Left kidney (tissue), 8 donors: ENCODE data around the gene TRIM8. TPM values are rescaled to one million over a fixed set of nuclear protein-coding genes. Genes with fewer than 3 reads are reported as not detected.

Source experiments
- DNase-seq: peaks from one replicate; pipeline ENCODE4 v3.0.0-alpha.2; 2013
- long read RNA-seq, 8 donors: transcript quantifications; one replicate each; lab custom pipeline, GENCODE V29; 2026
- polyA plus RNA-seq: library from polyadenylated mRNA; unstranded; fragments of 120-200 nt; gene quantifications from one replicate; pipeline ENCODE4 v1.2.1, GENCODE V29; 2013; ENCODE audit not compliant: insufficient read length

Gene TRIM8, protein sequence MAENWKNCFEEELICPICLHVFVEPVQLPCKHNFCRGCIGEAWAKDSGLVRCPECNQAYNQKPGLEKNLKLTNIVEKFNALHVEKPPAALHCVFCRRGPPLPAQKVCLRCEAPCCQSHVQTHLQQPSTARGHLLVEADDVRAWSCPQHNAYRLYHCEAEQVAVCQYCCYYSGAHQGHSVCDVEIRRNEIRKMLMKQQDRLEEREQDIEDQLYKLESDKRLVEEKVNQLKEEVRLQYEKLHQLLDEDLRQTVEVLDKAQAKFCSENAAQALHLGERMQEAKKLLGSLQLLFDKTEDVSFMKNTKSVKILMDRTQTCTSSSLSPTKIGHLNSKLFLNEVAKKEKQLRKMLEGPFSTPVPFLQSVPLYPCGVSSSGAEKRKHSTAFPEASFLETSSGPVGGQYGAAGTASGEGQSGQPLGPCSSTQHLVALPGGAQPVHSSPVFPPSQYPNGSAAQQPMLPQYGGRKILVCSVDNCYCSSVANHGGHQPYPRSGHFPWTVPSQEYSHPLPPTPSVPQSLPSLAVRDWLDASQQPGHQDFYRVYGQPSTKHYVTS
- 110 TPM for polyA plus RNA-seq
- long read RNA-seq, donor 1, full-length matches to known transcripts = 38 of 38 reads
- long read RNA-seq, donor 1, partial matches to known transcripts = 0 of 38 reads
- long read RNA-seq, donor 1, other reads (novel, unspliced or antisense) = 0 of 38 reads
- long read RNA-seq, donor 2, full-length matches to known transcripts = 36 of 36 reads
- long read RNA-seq, donor 2, partial matches to known transcripts = 0 of 36 reads
- long read RNA-seq, donor 2, other reads (novel, unspliced or antisense) = 0 of 36 reads
- long read RNA-seq, donor 3, full-length matches to known transcripts = 13 of 13 reads
- long read RNA-seq, donor 3, partial matches to known transcripts = 0 of 13 reads
- long read RNA-seq, donor 3, other reads (novel, unspliced or antisense) = 0 of 13 reads
- long read RNA-seq, donor 4, full-length matches to known transcripts = 2 of 2 reads
- long read RNA-seq, donor 4, partial matches to known transcripts = 0 of 2 reads
- long read RNA-seq, donor 4, other reads (novel, unspliced or antisense) = 0 of 2 reads
- long read RNA-seq, donor 5, full-length matches to known transcripts = 15 of 15 reads
- long read RNA-seq, donor 5, partial matches to known transcripts = 0 of 15 reads
- long read RNA-seq, donor 5, other reads (novel, unspliced or antisense) = 0 of 15 reads
- long read RNA-seq, donor 6, full-length matches to known transcripts = 18 of 23 reads
- long read RNA-seq, donor 6, partial matches to known transcripts = 0 of 23 reads
- long read RNA-seq, donor 6, other reads (novel, unspliced or antisense) = 5 of 23 reads
- long read RNA-seq, donor 7, full-length matches to known transcripts = 39 of 45 reads
- long read RNA-seq, donor 7, partial matches to known transcripts = 0 of 45 reads
- long read RNA-seq, donor 7, other reads (novel, unspliced or antisense) = 6 of 45 reads
- long read RNA-seq, donor 8, full-length matches to known transcripts = 13 of 13 reads
- long read RNA-seq, donor 8, partial matches to known transcripts = 0 of 13 reads
- long read RNA-seq, donor 8, other reads (novel, unspliced or antisense) = 0 of 13 reads

GRCh38 chr10:102644066-102644645 lies at the start of gene TRIM8:
TSS of gene TRIM8 (plus strand) at chr10:102644479. CDS start at chr10:102644618, 139 bp downstream.
- no peak for DNase-seq

DNA sequence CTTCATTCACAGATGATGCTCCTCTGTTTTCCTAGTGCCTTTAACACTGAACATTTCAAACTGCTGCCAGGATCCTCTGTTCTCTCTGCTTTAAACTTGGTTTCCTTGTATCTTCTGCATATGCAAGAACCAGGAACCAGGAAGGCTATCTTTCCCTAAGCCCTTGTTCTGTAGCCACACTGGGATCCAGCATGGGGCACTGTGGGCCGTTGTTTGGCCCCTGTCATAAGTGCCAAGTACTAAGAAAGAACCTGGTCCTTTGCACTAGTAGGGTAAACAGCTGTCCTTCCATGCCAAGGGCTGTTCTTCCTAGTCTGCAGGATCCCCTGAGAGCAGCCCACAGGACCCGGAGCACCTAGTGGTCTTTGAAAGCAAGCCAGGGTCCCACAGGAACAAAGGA lies 49.0 kb upstream of the TRIM8 start:
- no peak for DNase-seq

DNA sequence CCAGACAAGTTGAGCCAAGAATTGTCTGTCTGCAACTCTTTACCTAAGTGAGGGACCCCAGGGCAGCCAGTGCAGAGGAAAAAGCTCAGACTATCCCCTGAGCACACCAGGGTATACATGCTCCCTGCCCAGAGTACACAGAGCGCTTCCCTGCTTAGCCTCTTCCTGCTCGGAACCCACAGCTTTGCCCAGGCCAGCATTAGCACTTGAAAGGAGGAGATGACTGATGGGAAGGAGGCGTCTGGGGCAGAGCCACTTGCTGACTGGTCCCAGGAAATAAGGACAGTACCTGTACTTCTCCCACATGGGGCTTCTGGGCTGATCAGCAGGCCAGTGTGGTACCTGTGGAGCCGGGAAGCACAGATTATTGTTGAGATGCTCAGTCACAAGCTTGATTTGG lies 48.4 kb upstream of the TRIM8 start:
- DNase-seq = no peak

GRCh38 chr10:102596506-102596971 lies 47.7 kb upstream of the TRIM8 start:
- no peak for DNase-seq

DNA sequence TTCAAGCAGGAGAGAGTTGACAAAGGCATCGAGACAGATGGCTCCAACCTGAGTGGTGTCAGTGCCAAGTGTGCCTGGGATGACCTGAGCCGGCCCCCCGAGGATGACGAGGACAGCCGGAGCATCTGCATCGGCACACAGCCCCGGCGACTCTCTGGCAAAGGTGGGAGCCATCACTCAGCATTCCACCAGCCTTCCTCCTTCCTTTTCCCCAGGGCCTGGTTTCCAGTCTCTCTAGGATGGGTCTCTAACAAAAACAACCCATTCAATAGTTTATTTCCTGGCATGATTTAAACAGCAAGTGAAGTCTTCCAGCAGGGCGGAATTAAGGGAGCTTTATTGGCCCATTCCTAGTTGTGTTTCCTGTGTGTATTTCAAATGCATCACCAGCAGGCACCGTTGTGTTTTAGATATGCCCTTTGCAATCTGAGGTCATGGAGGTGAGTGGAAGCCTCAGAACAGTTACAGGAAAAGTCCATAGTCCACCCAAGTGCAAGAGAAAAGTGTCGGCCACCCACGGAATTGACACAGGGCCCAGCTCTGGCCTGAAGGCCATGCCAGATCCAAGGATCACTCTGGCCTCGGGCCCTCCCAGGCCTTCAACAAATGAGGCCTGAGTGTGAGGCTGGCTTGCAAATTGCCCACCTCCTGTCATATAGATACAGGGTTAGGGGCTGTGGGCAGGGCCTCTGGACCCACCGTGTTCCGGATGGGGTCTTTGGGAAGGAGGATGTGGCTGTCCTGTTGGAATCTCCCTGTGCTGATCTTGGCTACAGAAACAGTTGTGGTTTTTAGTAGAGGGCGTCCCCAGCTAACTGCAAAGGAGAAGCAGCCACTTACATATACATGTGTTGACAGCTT lies 46.9 kb upstream of the TRIM8 start:
- DNase-seq = no peak

GRCh38 chr10:102598243-102598642 lies 46.0 kb upstream of the TRIM8 start:
- DNase-seq = no peak

DNA sequence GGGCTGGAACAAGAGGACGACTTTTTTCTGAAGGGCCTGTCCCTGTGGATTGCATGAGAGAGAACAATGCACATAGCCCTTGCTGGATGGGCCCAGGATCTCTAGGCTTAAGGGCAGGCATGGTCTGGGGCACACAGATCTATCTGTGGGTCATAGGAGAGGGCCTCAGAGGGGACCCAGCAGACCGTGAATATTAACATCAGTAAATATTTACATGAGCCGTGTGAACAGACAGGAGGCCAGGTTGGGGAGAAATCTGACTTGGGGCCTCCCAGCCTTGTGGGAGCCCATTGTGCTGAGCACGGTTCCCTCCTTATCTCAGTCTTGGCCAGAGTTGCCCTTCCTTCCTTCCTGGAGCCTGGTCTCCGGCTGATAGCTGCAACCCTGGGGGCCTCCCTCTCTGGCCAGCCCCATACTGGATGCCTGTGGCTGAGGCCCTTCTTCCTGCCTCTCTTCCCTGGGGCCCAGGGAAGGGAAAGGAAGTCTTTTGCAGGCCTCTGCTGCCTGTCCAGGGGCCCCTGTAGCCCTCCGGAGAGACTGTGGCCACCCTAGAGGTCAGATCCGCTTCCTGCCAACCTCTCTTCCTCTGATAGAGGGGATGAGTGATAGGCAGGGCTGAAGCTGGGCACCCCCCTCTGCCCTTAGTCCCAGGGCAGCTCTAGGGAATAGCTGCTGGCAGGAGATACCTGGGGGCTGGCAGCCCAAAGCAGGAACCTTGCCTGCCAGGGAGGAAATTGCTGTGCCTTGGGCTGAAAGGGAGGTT lies 44.5 kb upstream of the TRIM8 start:
- no peak for DNase-seq

- DNase-seq = no peak
Observed at GRCh38 chr10:102600816-102601215, 43.5 kb upstream of the TRIM8 start.

DNA sequence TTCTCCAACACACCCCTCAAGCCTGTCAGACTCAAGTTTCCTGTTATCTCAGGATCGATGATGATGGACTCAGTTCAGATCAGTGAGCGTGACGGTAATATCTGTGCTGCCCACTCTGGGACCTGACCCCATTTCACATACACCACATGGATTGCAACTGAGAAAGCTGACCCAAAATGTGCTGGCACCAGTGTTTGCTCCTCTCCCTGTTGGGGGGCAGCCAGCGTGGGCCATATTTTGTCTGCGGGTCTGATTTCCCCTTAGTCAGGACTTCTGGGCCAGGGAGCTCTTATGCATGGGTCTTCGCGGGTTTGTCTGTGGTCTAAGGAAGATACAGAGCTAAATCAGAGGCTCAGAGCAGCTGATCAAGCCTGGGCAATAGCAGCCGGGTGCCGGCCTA lies 42.6 kb upstream of the TRIM8 start:
- DNase-seq = no peak

- no peak for DNase-seq
Observed at GRCh38 chr10:102602272-102603045, 41.8 kb upstream of the TRIM8 start.

- no peak for DNase-seq
Observed at GRCh38 chr10:102603946-102604345, 40.3 kb upstream of the TRIM8 start.

DNA sequence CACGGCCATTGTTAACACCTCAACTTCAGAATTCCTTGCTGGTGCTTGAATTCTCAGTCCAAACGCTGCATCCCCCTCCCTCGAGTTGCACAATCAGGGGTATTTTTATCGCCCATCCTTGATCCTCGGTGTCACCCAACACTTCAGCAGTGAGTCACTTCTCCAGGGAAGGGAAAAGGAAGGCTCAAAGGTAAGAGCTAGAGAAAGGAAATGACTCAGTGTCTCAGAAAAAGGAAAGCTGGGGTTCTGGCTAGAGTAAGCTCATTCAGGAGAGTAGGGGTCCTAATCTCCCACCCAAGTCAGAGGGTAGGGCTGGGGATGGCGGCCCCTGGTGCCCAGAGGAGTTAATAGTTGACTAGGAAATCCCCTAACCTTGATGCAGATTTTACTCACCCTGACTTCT lies 39.8 kb upstream of the TRIM8 start:
- DNase-seq = no peak

DNA sequence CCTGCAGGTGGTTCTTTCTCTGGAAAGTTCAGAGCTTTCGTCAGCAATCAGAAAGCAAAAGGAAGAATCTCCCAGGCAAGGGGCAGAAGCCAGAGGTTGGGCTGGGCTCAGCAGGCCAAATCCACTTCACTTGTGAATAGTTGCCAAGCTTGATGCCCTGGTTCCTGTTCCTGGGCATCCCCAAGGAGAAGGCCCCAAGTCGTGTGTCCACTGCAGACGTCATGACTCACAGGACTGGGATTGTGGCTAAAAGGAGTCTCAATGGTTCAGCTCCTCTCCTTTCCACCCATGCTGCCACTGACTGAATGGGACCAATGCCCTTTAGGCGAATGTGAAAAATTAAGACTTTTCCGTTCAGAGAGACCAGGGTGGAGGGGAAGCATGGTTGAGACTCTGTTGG lies 38.6 kb upstream of the TRIM8 start:
- no peak for DNase-seq

DNA sequence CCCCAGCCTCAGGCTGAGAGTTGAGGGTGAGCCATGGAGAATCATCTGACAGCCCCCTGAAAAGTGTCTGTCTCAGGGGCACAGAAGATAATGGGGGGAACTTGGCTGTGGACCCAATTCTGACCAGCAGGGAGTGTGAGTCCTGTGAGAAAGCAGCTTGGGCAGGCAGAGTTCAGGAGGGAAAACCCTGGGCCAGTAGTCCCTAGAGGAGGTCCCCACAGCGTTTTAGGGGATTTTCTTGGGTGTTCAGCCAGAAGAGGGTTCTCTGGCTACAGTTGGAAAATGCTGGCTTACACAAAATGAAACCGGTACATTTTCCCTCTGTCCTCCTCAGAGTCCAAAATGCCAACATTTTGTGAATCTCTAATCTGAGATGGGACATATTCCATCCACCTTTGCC lies 35.8 kb upstream of the TRIM8 start:
- DNase-seq = no peak

DNA sequence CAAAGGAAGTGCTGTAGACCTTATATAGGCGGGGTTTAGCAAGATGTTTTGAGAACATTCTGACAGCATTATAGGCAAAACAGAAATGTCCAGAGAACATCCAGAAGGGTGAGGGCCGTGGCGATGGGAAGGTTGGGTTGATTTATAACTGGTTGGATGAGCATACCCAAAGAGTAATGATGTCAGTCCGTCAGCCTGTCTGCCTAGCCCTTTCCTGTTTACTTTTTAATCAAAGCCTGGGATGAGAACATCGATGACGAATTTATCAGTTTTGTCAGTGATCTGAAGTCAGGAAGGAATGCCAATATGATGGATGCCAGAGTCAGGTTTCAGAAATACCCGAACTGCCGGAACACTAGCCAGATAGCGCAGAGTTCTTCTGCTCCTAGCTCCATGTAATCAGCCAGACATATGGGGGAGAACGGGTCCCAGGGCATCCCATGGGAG lies 33.8 kb upstream of the TRIM8 start:
- no peak for DNase-seq

DNA sequence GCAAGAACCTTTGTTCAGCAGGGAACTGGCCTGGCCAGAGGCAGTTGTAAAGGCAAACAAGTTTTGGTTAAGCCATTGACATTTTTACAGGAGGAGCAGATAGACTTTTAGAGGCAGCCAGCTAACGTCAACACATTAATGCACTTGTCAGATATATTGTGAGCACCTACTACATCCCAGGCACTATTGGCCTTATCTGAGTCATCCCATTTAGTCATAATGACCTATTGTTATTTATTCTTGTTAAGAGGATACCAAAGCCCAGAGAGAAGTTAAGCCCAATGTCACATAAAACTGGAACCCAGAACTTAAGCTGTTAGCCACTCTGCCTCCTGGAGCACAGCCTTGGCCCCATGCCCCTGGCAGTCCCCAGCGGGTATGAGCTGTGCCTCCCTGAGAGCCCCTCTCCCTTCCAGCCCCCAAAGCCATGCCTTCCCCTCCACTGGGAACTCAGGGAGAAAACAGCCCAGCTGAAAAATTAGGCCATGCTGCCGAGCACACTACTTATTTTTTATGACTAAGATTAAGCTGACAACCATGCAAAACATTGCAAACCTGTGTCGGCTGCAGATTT lies 32.7 kb upstream of the TRIM8 start:
- no peak for DNase-seq

GRCh38 chr10:102612964-102613275 lies 31.4 kb upstream of the TRIM8 start:
- DNase-seq = no peak

DNA sequence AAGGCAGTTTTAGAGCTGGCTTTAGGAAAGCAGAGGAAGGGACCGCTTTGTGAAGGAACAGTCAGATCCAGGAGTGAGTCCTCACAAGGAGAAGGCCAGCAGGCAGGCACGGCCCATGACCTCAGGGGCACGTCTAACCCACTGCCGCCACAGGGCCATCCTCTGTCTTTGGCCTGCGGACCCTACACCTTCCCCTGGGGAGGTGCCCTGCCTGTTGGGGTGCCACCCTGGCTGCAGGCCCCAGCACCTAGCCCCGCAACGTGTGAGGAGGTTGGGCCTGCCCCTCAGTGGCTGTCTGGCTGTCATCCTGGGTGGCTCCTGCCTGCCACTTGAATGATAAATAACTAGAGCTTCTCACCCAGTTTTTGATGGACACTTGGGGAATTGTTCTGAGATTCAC lies 31.0 kb upstream of the TRIM8 start:
- DNase-seq = no peak
